Nephron progenitor cell (in vitro differentiated cells): ENCODE data around the gene CCDC88A.
A peak's percentile ranks its signal among the peaks of the same experiment; 100 is the strongest.

Experiments
- DNase-seq: peaks from one replicate; pipeline ENCODE4 v3.0.0; 2021
- H3K27ac Mint-ChIP-seq: 2 replicates; pipeline ENCODE4 v1.8.0; 2021; ENCODE audit warnings: mild to moderate bottlenecking, moderate library complexity, mixed read lengths
- H3K27me3 Mint-ChIP-seq: 2 replicates; pipeline ENCODE4 v1.8.0; 2021; ENCODE audit warnings: mild to moderate bottlenecking, low read depth, mixed read lengths; ENCODE audit not compliant: poor library complexity
- H3K36me3 Mint-ChIP-seq: 2 replicates; pipeline ENCODE4 v1.8.0; 2021; ENCODE audit warnings: low read depth, mixed read lengths
- H3K4me1 Mint-ChIP-seq: 2 replicates; pipeline ENCODE4 v1.8.0; 2021; ENCODE audit warnings: mixed read lengths
- H3K4me3 Mint-ChIP-seq: 2 replicates; pipeline ENCODE4 v1.8.0; 2021; ENCODE audit warnings: mild to moderate bottlenecking, moderate library complexity, mixed read lengths
- H3K9me3 Mint-ChIP-seq: 2 replicates; pipeline ENCODE4 v1.8.0; 2021; ENCODE audit warnings: mild to moderate bottlenecking, moderate library complexity, mixed read lengths
- TF ChIP-seq, protein P1 (sequence below): fragments of 200-600 bp; sonication (generic); IDR thresholded peaks from 2 replicates; pipeline ENCODE4 v1.5.0; 2021; ENCODE audit warnings: antibody characterized with exemption

The CCDC88A gene

DNA sequence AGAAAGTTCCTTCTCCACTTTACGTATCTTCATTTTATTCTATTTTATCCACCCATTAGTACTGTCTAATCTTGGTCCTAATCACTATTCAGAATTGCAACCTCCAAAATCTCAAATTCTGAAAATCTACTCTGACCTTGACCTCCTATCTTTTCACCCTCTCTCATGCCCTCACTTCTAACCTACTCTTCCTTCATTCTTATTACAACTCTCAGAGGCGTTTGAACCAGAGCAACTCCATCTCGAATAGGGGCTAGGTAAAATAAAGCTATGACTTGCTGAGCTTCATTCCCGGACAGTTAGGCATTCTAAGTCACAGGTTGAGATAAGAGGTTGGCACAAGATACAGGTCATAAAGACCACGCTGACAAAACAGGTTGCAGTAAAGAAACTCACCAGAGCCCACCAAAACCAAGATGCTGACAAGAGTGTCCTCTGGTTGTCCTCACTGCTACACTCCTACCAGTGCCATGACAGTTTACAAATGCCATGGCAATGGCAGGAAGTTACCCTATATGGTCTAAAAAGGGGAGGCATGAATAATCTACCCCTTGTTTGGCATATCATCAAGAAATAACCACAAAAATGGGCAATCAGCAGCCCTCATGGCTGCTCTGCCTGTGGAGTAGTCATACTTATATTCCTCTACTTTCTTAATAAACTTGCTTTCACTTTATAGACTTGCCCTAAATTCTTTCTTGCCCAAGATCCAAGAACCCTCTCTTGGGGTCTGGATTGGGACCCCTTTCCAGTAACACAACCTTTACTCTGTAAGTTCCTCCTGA, 11.4 kb downstream of the CCDC88A start:
- Mint-ChIP-seq H3K27ac (no peak overlapping the region), H3K27me3 (no peaks in the 10 kb centered on the region), H3K4me1 (peaks cover 6% of the 10 kb centered on the region), H3K9me3 (no peaks in the 10 kb centered on the region), H3K4me3 (no peak overlapping the region), H3K36me3 (peaks cover 64% of the 10 kb centered on the region)
- DNase-seq: no peak
- TF ChIP-seq, protein P1, sequence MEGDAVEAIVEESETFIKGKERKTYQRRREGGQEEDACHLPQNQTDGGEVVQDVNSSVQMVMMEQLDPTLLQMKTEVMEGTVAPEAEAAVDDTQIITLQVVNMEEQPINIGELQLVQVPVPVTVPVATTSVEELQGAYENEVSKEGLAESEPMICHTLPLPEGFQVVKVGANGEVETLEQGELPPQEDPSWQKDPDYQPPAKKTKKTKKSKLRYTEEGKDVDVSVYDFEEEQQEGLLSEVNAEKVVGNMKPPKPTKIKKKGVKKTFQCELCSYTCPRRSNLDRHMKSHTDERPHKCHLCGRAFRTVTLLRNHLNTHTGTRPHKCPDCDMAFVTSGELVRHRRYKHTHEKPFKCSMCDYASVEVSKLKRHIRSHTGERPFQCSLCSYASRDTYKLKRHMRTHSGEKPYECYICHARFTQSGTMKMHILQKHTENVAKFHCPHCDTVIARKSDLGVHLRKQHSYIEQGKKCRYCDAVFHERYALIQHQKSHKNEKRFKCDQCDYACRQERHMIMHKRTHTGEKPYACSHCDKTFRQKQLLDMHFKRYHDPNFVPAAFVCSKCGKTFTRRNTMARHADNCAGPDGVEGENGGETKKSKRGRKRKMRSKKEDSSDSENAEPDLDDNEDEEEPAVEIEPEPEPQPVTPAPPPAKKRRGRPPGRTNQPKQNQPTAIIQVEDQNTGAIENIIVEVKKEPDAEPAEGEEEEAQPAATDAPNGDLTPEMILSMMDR: no peak

DNA sequence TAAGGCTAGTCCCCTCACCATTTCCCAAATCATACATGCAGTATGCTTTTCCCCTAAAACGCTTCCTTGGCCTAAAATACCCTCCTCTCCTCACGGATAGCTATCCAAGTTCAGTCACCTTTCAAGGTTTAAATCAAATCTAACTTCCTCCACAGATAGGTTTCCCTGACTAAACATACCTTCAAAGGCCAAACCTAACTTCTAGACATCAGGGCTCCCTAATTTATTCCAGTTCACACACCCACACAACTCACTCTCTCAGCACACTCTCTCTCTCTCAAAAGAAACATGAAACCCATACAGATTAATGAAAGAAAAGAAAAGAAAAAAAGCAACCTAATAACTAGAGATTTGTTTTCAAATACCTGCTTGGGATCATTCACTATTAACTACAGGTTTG, 14.5 kb downstream of the CCDC88A start:
- peaks cover 6% of the 10 kb centered on the region for H3K4me1 Mint-ChIP-seq
- H3K4me3 Mint-ChIP-seq: no peak overlapping the region
- no peak for DNase-seq
- no peaks in the 10 kb centered on the region for H3K27me3 Mint-ChIP-seq
- H3K27ac Mint-ChIP-seq: peak overlapping the region; percentile 79
- TF ChIP-seq, protein P1: no peak
- peaks cover 57% of the 10 kb centered on the region for H3K36me3 Mint-ChIP-seq
- H3K9me3 Mint-ChIP-seq: no peaks in the 10 kb centered on the region

DNA sequence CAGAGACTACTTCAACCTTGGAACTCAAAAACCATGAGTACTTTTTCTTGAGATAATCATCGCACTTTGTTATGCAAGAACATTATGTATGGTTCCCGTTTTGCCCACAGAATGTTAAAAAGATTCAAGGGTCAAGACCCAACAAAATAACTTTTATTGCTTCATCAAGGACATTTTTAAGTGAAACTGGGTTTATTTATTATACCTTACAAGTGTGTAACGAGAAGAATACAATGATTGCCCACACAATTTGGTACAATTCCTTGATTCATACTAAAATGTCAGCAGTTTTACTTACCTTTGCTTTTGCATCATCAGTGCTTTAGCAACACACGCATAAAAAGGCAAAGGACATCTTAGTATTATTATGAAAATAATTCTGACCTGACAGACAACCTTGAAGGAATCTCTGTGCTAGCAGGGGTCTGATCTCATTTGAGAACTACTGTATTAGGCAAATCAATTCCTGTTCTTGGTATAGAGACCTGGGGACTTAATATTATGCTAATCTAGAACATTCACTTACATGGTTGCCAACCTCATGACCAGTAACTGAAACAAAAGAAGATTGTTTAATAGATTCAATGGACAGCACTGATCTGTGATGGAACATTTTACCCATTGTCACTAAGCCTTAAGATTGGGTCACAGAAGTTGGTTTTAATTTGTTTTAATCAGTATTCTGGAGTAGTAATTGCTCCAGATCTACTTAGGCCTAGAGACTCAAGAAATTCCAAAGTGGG, 16.2 kb downstream of the CCDC88A start:
- TF ChIP-seq, protein P1: no peak
- Mint-ChIP-seq H3K27me3 (no peaks in the 10 kb centered on the region), H3K4me3 (no peak overlapping the region), H3K4me1 (peaks cover 6% of the 10 kb centered on the region), H3K9me3 (no peaks in the 10 kb centered on the region), H3K36me3 (peaks cover 45% of the 10 kb centered on the region), H3K27ac (no peak overlapping the region)
- DNase-seq: no peak

DNA sequence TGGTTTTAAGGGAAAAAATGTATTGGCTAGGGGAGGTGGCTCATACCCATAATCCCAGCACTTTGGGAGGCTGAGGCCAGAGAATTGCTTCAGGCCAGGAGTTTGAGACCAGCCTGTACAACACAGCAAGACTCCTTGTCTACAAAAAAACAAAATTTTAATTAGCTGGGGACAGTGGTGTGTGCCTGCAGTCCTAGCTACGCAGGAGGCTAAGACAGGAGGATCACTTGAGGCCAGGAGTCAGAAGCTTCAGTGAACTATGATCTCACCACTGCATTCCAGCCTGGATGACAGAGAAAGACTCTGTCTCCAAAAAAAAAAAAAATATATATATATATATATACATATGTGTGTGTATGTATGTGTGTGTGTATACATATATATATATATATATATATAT, 18.5 kb downstream of the CCDC88A start:
- peaks cover 37% of the 10 kb centered on the region for H3K36me3 Mint-ChIP-seq
- no peak overlapping the region for H3K4me3 Mint-ChIP-seq
- peaks cover 6% of the 10 kb centered on the region for H3K4me1 Mint-ChIP-seq
- no peak for DNase-seq
- no peaks in the 10 kb centered on the region for H3K27me3 Mint-ChIP-seq
- no peaks in the 10 kb centered on the region for H3K9me3 Mint-ChIP-seq
- no peak overlapping the region for H3K27ac Mint-ChIP-seq
- TF ChIP-seq, protein P1: no peak

DNA sequence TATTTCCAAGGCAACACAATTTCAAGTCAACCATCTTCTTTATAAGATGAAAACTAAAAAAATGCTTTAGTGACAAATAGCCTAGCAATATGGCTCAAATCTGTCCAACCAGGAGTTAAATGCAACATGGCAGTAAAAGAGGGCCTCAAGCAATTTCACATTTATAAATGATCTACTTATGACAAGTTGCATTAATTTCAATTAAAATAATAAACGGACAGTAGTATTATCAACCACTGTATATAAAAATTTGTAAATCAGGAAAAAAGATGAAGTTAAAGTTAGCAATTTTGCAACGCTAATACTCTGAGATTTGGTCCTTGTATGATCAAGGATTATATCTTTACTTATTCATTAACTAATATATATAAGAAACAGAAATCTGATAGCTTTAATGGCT, 19.3 kb downstream of the CCDC88A start:
- H3K27me3 Mint-ChIP-seq: no peaks in the 10 kb centered on the region

More for the DNA sequence above, 19.3 kb downstream of the CCDC88A start:
- H3K4me3 Mint-ChIP-seq: no peak overlapping the region
- peaks cover 44% of the 10 kb centered on the region for H3K36me3 Mint-ChIP-seq
- DNase-seq: no peak
- TF ChIP-seq, protein P1: no peak
- peaks cover 5% of the 10 kb centered on the region for H3K4me1 Mint-ChIP-seq
- peaks cover under 1% of the 10 kb centered on the region for H3K9me3 Mint-ChIP-seq
- H3K27ac Mint-ChIP-seq: no peak overlapping the region
